ENCODE measurements around the gene KRT86. TPM values are rescaled to one million over a fixed set of nuclear protein-coding genes. Genes with fewer than 3 reads are reported as not detected.

The KRT86 gene
- total RNA-seq, 1 donor from 2014 or later = 0.16 TPM

- Mint-ChIP-seq H3K4me1 (peaks cover 12% of the 10 kb centered on the region), H3K27ac (no peak overlapping the region), H3K4me3 (no peak overlapping the region), H3K9me3 (no peaks in the 10 kb centered on the region), H3K36me3 (no peaks in the 10 kb centered on the region), H3K27me3 (ENCODE audit: low read depth) (peaks cover 11% of the 10 kb centered on the region)
- no peak for DNase-seq (ENCODE audit: low spot score in 2 of 2, unreplicated experiment in 2 of 2)
- TF ChIP-seq, protein P1, sequence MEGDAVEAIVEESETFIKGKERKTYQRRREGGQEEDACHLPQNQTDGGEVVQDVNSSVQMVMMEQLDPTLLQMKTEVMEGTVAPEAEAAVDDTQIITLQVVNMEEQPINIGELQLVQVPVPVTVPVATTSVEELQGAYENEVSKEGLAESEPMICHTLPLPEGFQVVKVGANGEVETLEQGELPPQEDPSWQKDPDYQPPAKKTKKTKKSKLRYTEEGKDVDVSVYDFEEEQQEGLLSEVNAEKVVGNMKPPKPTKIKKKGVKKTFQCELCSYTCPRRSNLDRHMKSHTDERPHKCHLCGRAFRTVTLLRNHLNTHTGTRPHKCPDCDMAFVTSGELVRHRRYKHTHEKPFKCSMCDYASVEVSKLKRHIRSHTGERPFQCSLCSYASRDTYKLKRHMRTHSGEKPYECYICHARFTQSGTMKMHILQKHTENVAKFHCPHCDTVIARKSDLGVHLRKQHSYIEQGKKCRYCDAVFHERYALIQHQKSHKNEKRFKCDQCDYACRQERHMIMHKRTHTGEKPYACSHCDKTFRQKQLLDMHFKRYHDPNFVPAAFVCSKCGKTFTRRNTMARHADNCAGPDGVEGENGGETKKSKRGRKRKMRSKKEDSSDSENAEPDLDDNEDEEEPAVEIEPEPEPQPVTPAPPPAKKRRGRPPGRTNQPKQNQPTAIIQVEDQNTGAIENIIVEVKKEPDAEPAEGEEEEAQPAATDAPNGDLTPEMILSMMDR (IDR thresholded peaks at IDR 0.05; ENCODE audit: unreplicated experiment) = no peak
Measured at GRCh38 chr12:52266514-52266913, 7.9 kb upstream of the KRT86 start.

- Mint-ChIP-seq H3K36me3 (no peaks in the 10 kb centered on the region), H3K27me3 (ENCODE audit: low read depth) (peaks cover 11% of the 10 kb centered on the region), H3K4me3 (no peak overlapping the region), H3K4me1 (peaks cover 7% of the 10 kb centered on the region), H3K9me3 (no peaks in the 10 kb centered on the region), H3K27ac (no peak overlapping the region)
- no peak for DNase-seq (ENCODE audit: low spot score in 2 of 2, unreplicated experiment in 2 of 2)
- TF ChIP-seq, protein P1 (IDR thresholded peaks at IDR 0.05; ENCODE audit: unreplicated experiment) = no peak
Measured at GRCh38 chr12:52267266-52267665, 7.2 kb upstream of the KRT86 start.

GRCh38 chr12:52267699-52268098 lies 6.7 kb upstream of the KRT86 start:
- no peak for DNase-seq (ENCODE audit: low spot score in 2 of 2, unreplicated experiment in 2 of 2)
- Mint-ChIP-seq H3K9me3 (no peaks in the 10 kb centered on the region), H3K4me1 (peaks cover 7% of the 10 kb centered on the region), H3K36me3 (no peaks in the 10 kb centered on the region), H3K27me3 (ENCODE audit: low read depth) (peaks cover 11% of the 10 kb centered on the region), H3K27ac (no peak overlapping the region), H3K4me3 (no peak overlapping the region)
- TF ChIP-seq, protein P1 (IDR thresholded peaks at IDR 0.05; ENCODE audit: unreplicated experiment) = no peak

DNA sequence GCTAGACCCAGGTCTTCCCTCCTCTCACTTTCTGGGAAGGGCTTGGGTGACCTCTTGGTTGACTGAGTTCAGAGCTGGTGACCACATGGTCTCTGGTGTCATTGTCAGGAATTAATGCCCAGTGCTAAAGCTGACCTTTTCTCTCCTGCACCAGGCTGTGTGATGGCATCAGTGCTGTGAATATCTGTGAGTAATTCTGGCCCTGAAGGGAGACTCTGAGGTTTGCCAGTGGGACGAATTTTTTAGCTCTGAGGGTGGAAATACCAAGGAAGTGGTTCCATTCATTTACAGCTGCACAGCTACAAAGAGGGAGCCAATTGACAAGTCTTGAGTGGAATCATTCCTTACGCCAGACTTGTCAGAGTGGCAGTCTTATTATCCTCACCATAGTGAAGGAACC lies 6.2 kb upstream of the KRT86 start:
- H3K27me3 Mint-ChIP-seq (ENCODE audit: low read depth) = peaks cover 11% of the 10 kb centered on the region
- no peak overlapping the region for H3K27ac Mint-ChIP-seq
- TF ChIP-seq, protein P1 (IDR thresholded peaks at IDR 0.05; ENCODE audit: unreplicated experiment) = no peak
- no peak overlapping the region for H3K4me3 Mint-ChIP-seq
- no peaks in the 10 kb centered on the region for H3K36me3 Mint-ChIP-seq
- H3K9me3 Mint-ChIP-seq = no peaks in the 10 kb centered on the region
- DNase-seq (ENCODE audit: low spot score in 2 of 2, unreplicated experiment in 2 of 2) = no peak
- peaks cover 7% of the 10 kb centered on the region for H3K4me1 Mint-ChIP-seq

DNA sequence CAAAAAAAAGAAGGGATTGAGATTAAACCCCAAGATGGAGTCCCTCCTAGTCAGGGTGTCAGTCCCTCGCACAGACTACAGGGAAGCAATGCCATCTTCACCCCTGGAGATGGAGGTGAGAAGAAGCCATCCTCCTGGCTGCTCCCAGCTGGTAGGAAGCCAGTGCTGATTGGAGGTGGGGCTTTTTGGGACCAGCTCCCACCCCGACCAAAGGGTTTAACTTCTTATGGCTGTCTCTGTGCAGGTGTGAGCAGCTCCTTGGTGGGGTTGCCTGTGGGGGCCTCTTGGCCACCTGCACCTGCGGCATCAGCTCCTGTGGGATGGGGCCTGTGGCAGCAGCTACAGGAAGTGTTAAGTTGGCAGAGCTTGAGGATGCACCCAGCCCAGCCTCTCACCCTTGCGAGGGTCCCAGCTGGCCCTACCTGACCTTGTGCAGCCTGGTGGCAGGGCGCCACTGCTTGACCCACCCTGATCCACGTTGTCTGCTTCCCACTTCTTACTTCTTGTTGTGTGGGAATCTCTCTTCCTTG lies 3.8 kb upstream of the KRT86 start:
- no peak overlapping the region for H3K27ac Mint-ChIP-seq

More for the DNA sequence above, 3.8 kb upstream of the KRT86 start:
- Mint-ChIP-seq H3K27me3 (ENCODE audit: low read depth) (peaks cover 16% of the 10 kb centered on the region), H3K4me1 (peaks cover 7% of the 10 kb centered on the region), H3K9me3 (no peaks in the 10 kb centered on the region), H3K36me3 (no peaks in the 10 kb centered on the region), H3K4me3 (no peak overlapping the region)
- TF ChIP-seq, protein P1 (IDR thresholded peaks at IDR 0.05; ENCODE audit: unreplicated experiment) = no peak
- no peak for DNase-seq (ENCODE audit: low spot score in 2 of 2, unreplicated experiment in 2 of 2)

Data from mesothelial cell of epicardium (in vitro differentiated cells).